ENCODE results near the gene CCDC85B.

DNA sequence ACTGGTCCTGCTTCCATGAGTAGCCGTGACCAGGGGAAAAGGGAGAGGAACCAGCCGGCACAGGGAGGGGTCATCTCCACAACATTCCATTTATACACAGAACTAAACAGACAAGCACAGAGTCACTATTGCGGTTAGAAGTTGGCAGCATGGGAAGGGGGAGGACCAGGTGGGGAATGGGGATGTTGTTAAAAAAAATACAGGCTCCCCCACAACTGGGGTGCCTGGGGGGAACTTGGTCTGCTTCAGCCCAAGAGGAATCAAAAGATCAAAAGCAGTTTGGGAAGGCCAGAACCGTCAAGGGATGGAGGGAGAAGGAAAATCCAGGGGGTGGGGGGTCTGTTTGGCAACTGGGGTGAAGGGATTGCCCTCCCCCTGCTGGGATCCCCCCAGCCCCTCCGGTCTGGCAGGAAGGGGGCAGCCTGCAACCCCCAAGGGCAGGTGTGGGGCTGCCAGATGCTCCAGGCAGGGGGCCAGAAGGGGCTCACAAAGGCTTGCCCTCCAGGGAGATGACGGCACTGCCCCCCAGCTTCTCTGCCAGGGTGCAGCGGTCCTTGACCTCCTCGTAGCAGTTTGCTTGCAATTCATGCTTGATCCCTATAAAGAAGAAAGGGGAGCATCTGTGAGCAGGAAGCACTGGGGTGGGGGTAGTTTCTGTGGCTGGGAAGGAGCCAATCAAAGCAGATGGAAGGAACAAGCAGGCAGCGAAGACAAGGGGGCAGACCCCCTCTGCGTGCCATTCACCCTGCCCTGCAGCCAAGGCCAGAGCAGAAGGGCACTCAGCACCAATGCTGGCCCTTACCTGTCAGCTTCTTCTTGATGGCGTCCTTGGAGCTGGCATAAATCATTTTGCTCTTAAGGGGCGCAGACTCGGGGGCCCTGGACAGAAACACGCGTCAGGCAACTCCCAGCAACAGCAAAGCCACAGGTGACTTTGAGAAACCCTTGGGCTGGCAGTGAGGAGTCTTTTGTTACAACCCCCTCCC lies 35.3 kb upstream of the CCDC85B start:
- TF ChIP-seq, protein P1, sequence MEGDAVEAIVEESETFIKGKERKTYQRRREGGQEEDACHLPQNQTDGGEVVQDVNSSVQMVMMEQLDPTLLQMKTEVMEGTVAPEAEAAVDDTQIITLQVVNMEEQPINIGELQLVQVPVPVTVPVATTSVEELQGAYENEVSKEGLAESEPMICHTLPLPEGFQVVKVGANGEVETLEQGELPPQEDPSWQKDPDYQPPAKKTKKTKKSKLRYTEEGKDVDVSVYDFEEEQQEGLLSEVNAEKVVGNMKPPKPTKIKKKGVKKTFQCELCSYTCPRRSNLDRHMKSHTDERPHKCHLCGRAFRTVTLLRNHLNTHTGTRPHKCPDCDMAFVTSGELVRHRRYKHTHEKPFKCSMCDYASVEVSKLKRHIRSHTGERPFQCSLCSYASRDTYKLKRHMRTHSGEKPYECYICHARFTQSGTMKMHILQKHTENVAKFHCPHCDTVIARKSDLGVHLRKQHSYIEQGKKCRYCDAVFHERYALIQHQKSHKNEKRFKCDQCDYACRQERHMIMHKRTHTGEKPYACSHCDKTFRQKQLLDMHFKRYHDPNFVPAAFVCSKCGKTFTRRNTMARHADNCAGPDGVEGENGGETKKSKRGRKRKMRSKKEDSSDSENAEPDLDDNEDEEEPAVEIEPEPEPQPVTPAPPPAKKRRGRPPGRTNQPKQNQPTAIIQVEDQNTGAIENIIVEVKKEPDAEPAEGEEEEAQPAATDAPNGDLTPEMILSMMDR (IDR thresholded peaks at IDR 0.05): no peak
- no peak for TF ChIP-seq EZH2 (IDR thresholded peaks at IDR 0.05)

Measured in neural progenitor cell (in vitro differentiated cells).